B cell (primary cell): ENCODE measurements around the gene EGFR. TPM values are rescaled to one million over a fixed set of nuclear protein-coding genes. Genes with fewer than 3 reads are reported as not detected.

Experiments
- ATAC-seq: fragments of 200-7000 bp; cut with Tn5 transposase; one replicate; pipeline ENCODE4 v1.10.0; 2021; ENCODE audit warnings: low read depth, mild to moderate bottlenecking, moderate number of reproducible peaks, moderate library complexity
- CTCF ChIA-PET: fragments of 350-600 bp; sonication (Branson Sonifier 250); formaldehyde crosslinking; loops from one replicate; lab custom pipeline; 2021; ENCODE audit warnings: antibody characterized with exemption, inconsistent platforms; lab: Charles Lee
- POLR2A ChIA-PET: fragments of 350-600 bp; sonication (Branson Sonifier 250); formaldehyde crosslinking; loops from one replicate; lab custom pipeline; 2021; ENCODE audit warnings: antibody characterized with exemption; lab: Charles Lee
- DNase-seq: peaks from one replicate; pipeline ENCODE4 v3.0.0; 2013
- H2AFZ ChIP-seq: 2 replicates; pipeline ENCODE4 v1.6.1; 2012; ENCODE audit warnings: mild to moderate bottlenecking, low read depth, low read length; ENCODE audit not compliant: insufficient read depth, poor library complexity, severe bottlenecking
- H3K27ac ChIP-seq, 2 donors: 1 replicate in 1 of 2; 2 replicates in 1 of 2; pipeline ENCODE4 v1.5.1; 2012 to 2013; ENCODE audit warnings: low read length in 2 of 2, mild to moderate bottlenecking in 2 of 2, moderate library complexity in 1 of 2
- H3K27me3 ChIP-seq, 4 experiments: fragments of 200-600 bp in 1 of 4; sonication (generic) in 1 of 4; replicated peaks in 1 of 4; 1 replicate in 2 of 4; 2 replicates in 2 of 4; pipeline versions ENCODE4 v1.6.1 to v1.7.0; 2013 to 2016; ENCODE audit warnings: low read length in 3 of 4, mild to moderate bottlenecking in 2 of 4, mixed read lengths in 1 of 4, moderate library complexity in 1 of 4; ENCODE audit not compliant: insufficient read depth in 4 of 4, control insufficient read depth in 3 of 4; ENCODE audit errors: control extremely low read depth in 1 of 4
- H3K36me3 ChIP-seq, 2 experiments: replicated peaks in 1 of 2; 1 replicate in 1 of 2; 2 replicates in 1 of 2; pipeline versions ENCODE4 v1.6.1 to v1.7.1; 2013; ENCODE audit warnings: low read length in 1 of 2; ENCODE audit not compliant: insufficient read depth in 2 of 2, control insufficient read depth in 1 of 2; ENCODE audit errors: control extremely low read depth in 1 of 2, extremely low read depth in 1 of 2
- H3K4me1 ChIP-seq, 2 donors: fragments of 200-600 bp in 1 of 2; sonication (generic) in 1 of 2; 1 replicate in 1 of 2; 2 replicates in 1 of 2; pipeline versions ENCODE4 v1.5.1 to v1.6.1; 2013 to 2017; ENCODE audit warnings: low read length in 2 of 2; ENCODE audit not compliant: control insufficient read depth in 2 of 2, insufficient read depth in 2 of 2
- H3K4me2 ChIP-seq: replicated peaks from 2 replicates; pipeline ENCODE3; 2012; ENCODE audit warnings: mild to moderate bottlenecking, low read depth, low read length; ENCODE audit not compliant: poor library complexity, severe bottlenecking
- H3K4me3 ChIP-seq, 5 experiments: fragments of 200-600 bp in 1 of 5; sonication (generic) in 1 of 5; 1 replicate in 3 of 5; 2 replicates in 2 of 5; pipeline versions ENCODE4 v1.5.1 to v1.7.0; 2011 to 2016; ENCODE audit warnings: low read length in 4 of 5, mild to moderate bottlenecking in 4 of 5, low read depth in 2 of 5, control low read depth in 1 of 5, moderate library complexity in 1 of 5; ENCODE audit not compliant: insufficient read depth in 1 of 5; ENCODE audit errors: control extremely low read depth in 1 of 5, extremely low read depth in 1 of 5
- H3K79me2 ChIP-seq: fragments of 200-600 bp; sonication (generic); one replicate; pipeline ENCODE4 v1.6.0; 2016; ENCODE audit warnings: low read length; ENCODE audit not compliant: control insufficient read depth, insufficient read depth
- H3K9ac ChIP-seq: fragments of 200-600 bp; sonication (generic); 2 replicates; pipeline ENCODE4 v1.6.1; 2017; ENCODE audit warnings: mild to moderate bottlenecking, low read length, moderate library complexity
- H3K9me3 ChIP-seq, 3 donors: one replicate each; pipeline versions ENCODE4 v1.6.1 to v1.7.1; 2013; ENCODE audit warnings: low read length in 2 of 3; ENCODE audit not compliant: control insufficient read depth in 2 of 3, insufficient read depth in 1 of 3; ENCODE audit errors: control extremely low read depth in 1 of 3
- H4K20me1 ChIP-seq: 2 replicates; pipeline ENCODE4 v1.6.0; 2012; ENCODE audit warnings: mild to moderate bottlenecking, low read length; ENCODE audit not compliant: insufficient read depth, control insufficient read depth, poor library complexity, severe bottlenecking
- H3K27ac Mint-ChIP-seq: one replicate; pipeline ENCODE4 v1.8.0; 2021; ENCODE audit warnings: mixed read lengths
- H3K27me3 Mint-ChIP-seq: one replicate; pipeline ENCODE4 v1.8.0; 2021; ENCODE audit warnings: mixed read lengths
- H3K4me1 Mint-ChIP-seq: one replicate; pipeline ENCODE4 v1.8.0; 2021; ENCODE audit warnings: mixed read lengths
- H3K4me3 Mint-ChIP-seq: one replicate; pipeline ENCODE4 v1.8.0; 2021; ENCODE audit warnings: mixed read lengths
- H3K9me3 Mint-ChIP-seq: one replicate; pipeline ENCODE4 v1.8.0; 2022; ENCODE audit warnings: mixed read lengths; ENCODE audit not compliant: insufficient read depth
- EZH2 ChIP-seq: IDR thresholded peaks from 2 replicates; pipeline ENCODE4 v1.6.1; 2012; ENCODE audit warnings: borderline replicate concordance, low read depth, mild to moderate bottlenecking, moderate library complexity, low read length; ENCODE audit not compliant: insufficient read depth, poor library complexity, severe bottlenecking
- WGBS: methylation state at CpG from one replicate; pipeline ENCODE4 v1.1.5; 2013; ENCODE audit warnings: missing lambda C conversion rate; ENCODE audit not compliant: insufficient coverage; 5-methylcytosine and 5-hydroxymethylcytosine counted together
- intact Hi-C: fragments of 100-400 bp; cut with micrococcal nuclease; formaldehyde crosslinking; loops from one replicate; pipeline ENCODE4 v1.10.0; 2022
- polyA plus RNA-seq: library from polyadenylated mRNA; depleted of rRNA; stranded (reverse); fragments of >200 nt; gene quantifications from 2 replicates; pipeline ENCODE4 v1.2.3, GENCODE V29; 2012
- total RNA-seq, 2 donors: library from RNA; stranded (reverse); fragments of 120-200 nt in 1 of 2; gene quantifications; 1 replicate in 1 of 2; 2 replicates in 1 of 2; pipeline versions ENCODE4 v1.2.3 to v1.2.4, GENCODE V29; 2013 to 2022
- TF ChIP-seq, protein P1 (sequence below): fragments of 200-600 bp; IDR thresholded peaks from one replicate; pipeline ENCODE4 v1.8.0; 2022; ENCODE audit warnings: antibody characterized with exemption, mild to moderate bottlenecking

EGFR gene
- total and polyA plus RNA-seq, 2 donors (not counting 1 experiment from before 2014, with no cell fraction given): not detected

DNA sequence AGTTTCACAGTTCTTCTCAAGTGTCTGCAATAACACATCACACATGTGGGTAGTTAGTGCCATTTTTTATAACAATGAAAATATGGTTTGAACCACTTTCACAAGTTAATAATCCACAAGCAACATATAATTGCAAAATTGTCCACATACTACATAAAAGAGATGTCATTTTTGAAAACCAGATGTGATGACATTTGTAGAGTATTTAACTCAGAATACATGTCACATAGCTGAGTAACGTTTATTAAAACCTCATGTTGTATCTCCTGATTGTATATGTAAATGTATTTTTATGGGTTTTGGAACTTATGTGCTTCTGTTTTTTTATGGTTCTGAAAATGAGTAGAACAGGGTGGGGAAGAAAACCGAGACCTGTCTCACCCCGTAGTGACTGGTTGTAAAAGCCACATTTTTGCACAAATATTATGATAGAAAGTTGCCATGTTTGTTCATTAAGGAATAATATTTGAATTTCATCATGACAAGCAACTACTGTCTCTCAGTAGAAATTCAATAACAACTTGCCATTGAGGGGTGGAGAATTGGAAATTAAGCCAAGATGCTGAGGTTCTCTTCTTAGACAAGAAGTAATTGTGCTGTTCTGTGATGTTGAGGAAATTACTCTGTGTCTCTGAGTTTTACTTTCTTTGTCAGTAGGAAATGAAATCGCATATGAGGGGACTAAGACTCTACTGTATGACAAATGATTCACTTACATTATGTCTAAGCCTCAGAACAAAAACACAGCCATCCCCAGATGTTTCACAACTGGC lies 29.2 kb upstream of the EGFR start:
- no peak overlapping the region for H3K9ac ChIP-seq
- no peaks in the 10 kb centered on the region for H3K4me1 ChIP-seq
- H3K27ac ChIP-seq: no peak overlapping the region
- H3K4me2 ChIP-seq: no peak overlapping the region
- ATAC-seq (no peak), DNase-seq (no peak)
- ChIA-PET POLR2A (no interaction called here), CTCF (no interaction called here)
- Mint-ChIP-seq H3K4me1 (no peaks in the 10 kb centered on the region), H3K9me3 (no peaks in the 10 kb centered on the region), H3K4me3 (no peak overlapping the region), H3K27me3 (peaks cover 8% of the 10 kb centered on the region), H3K27ac (no peak overlapping the region)
- H3K79me2 ChIP-seq: no peaks in the 10 kb centered on the region
- no CpG with 5 or more reads among the region's 4 CpGs for WGBS
- H3K36me3 ChIP-seq: no peaks in the 10 kb centered on the region
- intact Hi-C loops: no loop called here
- no peaks in the 10 kb centered on the region for H4K20me1 ChIP-seq
- no peaks in the 10 kb centered on the region for H3K9me3 ChIP-seq
- H2AFZ ChIP-seq: no peak overlapping the region
- no peaks in the 10 kb centered on the region for H3K27me3 ChIP-seq
- no peak overlapping the region for H3K4me3 ChIP-seq
- no peak for TF ChIP-seq EZH2
- TF ChIP-seq, protein P1, sequence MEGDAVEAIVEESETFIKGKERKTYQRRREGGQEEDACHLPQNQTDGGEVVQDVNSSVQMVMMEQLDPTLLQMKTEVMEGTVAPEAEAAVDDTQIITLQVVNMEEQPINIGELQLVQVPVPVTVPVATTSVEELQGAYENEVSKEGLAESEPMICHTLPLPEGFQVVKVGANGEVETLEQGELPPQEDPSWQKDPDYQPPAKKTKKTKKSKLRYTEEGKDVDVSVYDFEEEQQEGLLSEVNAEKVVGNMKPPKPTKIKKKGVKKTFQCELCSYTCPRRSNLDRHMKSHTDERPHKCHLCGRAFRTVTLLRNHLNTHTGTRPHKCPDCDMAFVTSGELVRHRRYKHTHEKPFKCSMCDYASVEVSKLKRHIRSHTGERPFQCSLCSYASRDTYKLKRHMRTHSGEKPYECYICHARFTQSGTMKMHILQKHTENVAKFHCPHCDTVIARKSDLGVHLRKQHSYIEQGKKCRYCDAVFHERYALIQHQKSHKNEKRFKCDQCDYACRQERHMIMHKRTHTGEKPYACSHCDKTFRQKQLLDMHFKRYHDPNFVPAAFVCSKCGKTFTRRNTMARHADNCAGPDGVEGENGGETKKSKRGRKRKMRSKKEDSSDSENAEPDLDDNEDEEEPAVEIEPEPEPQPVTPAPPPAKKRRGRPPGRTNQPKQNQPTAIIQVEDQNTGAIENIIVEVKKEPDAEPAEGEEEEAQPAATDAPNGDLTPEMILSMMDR: no peak

DNA sequence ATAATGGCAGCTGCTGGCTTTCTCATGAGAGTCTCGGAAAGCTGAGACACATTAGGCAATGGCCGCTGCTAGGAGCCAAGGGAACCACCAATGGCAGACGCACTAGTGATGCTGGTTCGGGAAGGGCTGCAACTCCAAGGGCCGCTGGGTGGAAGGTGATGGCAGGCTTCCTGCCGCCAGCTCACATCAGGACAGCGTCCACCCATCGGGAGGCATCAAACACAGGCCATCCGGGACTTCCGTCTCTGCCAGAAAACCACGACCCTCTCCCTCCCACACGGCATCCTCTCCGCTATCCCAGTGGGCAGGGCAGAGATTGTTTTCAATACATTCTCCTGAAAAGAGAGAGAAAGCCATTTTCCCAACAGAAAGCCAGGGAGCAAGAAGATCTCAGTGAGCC lies 27.5 kb upstream of the EGFR start:
- Histone ChIP-seq H3K4me1 (no peaks in the 10 kb centered on the region), H3K4me2 (no peak overlapping the region), H3K4me3 (no peak overlapping the region), H3K79me2 (no peaks in the 10 kb centered on the region), H3K27ac (no peak overlapping the region), H2AFZ (no peak overlapping the region), H3K9ac (no peak overlapping the region), H3K27me3 (no peaks in the 10 kb centered on the region), H3K36me3 (no peaks in the 10 kb centered on the region), H4K20me1 (no peaks in the 10 kb centered on the region), H3K9me3 (no peaks in the 10 kb centered on the region)
- DNase-seq (no peak), ATAC-seq (no peak)
- Mint-ChIP-seq H3K9me3 (no peaks in the 10 kb centered on the region), H3K27ac (no peak overlapping the region), H3K4me3 (no peak overlapping the region), H3K27me3 (peaks cover 7% of the 10 kb centered on the region), H3K4me1 (no peaks in the 10 kb centered on the region)
- WGBS: 93% methylated on average over 11 of the region's 13 CpGs
- ChIA-PET POLR2A (no interaction called here), CTCF (no interaction called here)
- intact Hi-C loops: no loop called here
- TF ChIP-seq EZH2: no peak
- TF ChIP-seq, protein P1: no peak
